ENCODE data around the gene SCN9A. TPM values are rescaled to one million over a fixed set of nuclear protein-coding genes. Genes with fewer than 3 reads are reported as not detected.

Gene SCN9A
- total RNA-seq, 1 experiment from 2014 or later: 3.4 TPM

DNA sequence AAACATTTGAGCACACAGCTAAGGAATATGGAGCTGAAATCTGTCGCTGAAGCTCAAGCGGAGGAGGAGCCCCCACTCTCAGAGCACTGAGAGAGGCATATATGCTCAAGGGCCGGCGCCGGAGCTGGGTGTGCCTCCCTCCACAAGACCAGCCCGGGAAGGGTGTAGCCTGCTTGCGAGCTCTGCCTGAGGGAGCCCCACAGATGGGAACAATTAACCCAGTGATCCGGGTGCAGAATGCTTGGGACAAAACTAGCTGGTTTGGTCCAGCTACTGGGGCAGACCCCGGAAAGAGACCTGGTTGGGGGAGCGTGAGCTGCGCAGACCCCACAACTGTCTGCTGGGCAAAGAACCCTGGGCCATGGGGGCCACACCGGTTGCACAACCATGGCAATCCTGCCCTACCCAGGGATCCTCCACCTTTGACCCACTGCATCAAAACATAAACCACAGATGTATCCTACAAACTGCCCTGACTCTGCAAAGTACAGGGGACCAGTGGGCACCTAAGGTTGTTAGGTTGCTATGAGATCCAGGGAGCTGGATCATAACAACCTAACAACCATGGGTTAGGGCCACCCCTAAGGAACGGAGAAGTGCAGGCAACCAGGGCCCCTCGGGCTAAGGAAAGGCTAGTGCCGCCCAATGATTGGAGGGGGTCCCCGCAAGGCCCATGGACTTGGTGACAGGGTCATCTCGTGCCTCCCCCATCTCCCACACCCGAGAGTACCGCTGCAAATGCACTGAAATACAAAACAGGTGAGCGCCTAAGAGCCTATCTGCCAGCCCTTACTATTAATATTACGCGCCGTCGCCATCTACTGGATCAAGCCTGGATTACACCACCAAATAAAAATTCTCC is 194.6 kb downstream of the SCN9A start:
- intact Hi-C loops (cut with micrococcal nuclease; ENCODE audit: unreplicated experiment): loop anchor here (5.0 kb wide), 2 partner anchors 51 to 196 kb away; partner anchors contain the start of gene SCN9A
- Histone ChIP-seq H3K4me3 (no peak overlapping the region), H3K27ac (no peak overlapping the region), H3K4me1 (replicated peaks; ENCODE audit: insufficient read depth) (no peaks in the 10 kb centered on the region), H3K79me2 (ENCODE audit: low read depth) (no peaks in the 10 kb centered on the region), H3K9me3 (ENCODE audit: insufficient read depth, low read depth) (no peaks in the 10 kb centered on the region), H4K20me1 (ENCODE audit: insufficient read depth) (no peaks in the 10 kb centered on the region), H3K27me3 (ENCODE audit: insufficient read depth, low read depth) (no peaks in the 10 kb centered on the region), H3F3A (ENCODE audit: insufficient read depth, low read depth) (no peaks in the 10 kb centered on the region), H2AFZ (no peak overlapping the region), H3K9me2 (ENCODE audit: insufficient read depth) (no peaks in the 10 kb centered on the region), H3K36me3 (ENCODE audit: low read depth) (no peaks in the 10 kb centered on the region), H3K4me2 (no peak overlapping the region)
- POLR2A ChIA-PET (ENCODE audit: unreplicated experiment): no interaction called here
- BruUV-seq (replicated peaks): no TSS peak
- peak; percentile 71 for TF ChIP-seq CTCF (conservative IDR thresholded peaks at IDR 0.05)
- no peak for TF ChIP-seq EZH2 (IDR thresholded peaks at IDR 0.05; ENCODE audit: low read depth)
- DNase-seq: peak in 1 of 2 experiments; percentile 47
- CTCF ChIA-PET: interaction anchor here (0.7 kb wide), 1 partner anchor 154 kb away, joined by 4 read pairs; no protein-coding TSS in a partner anchor

DNA sequence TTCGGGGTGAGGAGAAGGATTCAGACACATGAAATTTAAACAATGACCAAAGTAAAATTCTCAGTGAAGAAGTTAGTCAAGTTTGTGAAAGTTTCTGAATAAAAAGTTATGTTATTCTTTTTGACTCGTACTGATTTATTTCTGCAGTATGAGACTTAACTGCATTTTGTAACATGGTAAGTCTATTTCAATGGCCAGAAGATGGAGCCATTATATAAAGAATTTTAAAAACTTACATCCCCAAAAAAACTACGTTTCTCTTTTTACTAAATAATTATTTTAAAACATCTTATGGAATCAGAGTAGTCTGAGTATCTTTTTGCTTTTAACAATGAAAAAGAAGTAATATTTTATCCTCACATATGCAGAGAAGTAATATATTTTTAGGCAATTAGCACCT is 196.5 kb downstream of the SCN9A start:
- Histone ChIP-seq H2AFZ (no peak overlapping the region), H3K36me3 (ENCODE audit: low read depth) (no peaks in the 10 kb centered on the region), H3K9me2 (ENCODE audit: insufficient read depth) (no peaks in the 10 kb centered on the region), H4K20me1 (ENCODE audit: insufficient read depth) (no peaks in the 10 kb centered on the region), H3K9me3 (ENCODE audit: insufficient read depth, low read depth) (no peaks in the 10 kb centered on the region), H3K4me1 (replicated peaks; ENCODE audit: insufficient read depth) (no peaks in the 10 kb centered on the region), H3K27me3 (ENCODE audit: insufficient read depth, low read depth) (no peaks in the 10 kb centered on the region), H3K4me3 (no peak overlapping the region), H3K4me2 (no peak overlapping the region), H3K79me2 (ENCODE audit: low read depth) (no peaks in the 10 kb centered on the region), H3F3A (ENCODE audit: insufficient read depth, low read depth) (no peaks in the 10 kb centered on the region), H3K27ac (no peak overlapping the region)
- no TSS peak for BruUV-seq (replicated peaks)
- 0 out of 2 replicates have a peak, but pooled peaks have one; percentile 15 for TF ChIP-seq CTCF (conservative IDR thresholded peaks at IDR 0.05)
- no peak for TF ChIP-seq EZH2 (IDR thresholded peaks at IDR 0.05; ENCODE audit: low read depth)
- intact Hi-C loops (cut with micrococcal nuclease; ENCODE audit: unreplicated experiment): loop anchor here (1.0 to 2.0 kb wide), 2 partner anchors 240 to 338 kb away; no protein-coding TSS in a partner anchor
- no peak for DNase-seq
- ChIA-PET POLR2A (ENCODE audit: unreplicated experiment) (no interaction called here), CTCF (interaction anchor here (0.7 kb wide), 1 partner anchor 219 kb away, joined by 3 read pairs; no protein-coding TSS in a partner anchor)

GRCh38 chr2:166173263-166173662 is 202.5 kb downstream of the SCN9A start:
- no TSS peak for BruUV-seq (replicated peaks)
- no peaks in the 10 kb centered on the region for H3K9me2 ChIP-seq (ENCODE audit: insufficient read depth)
- H3K36me3 ChIP-seq (ENCODE audit: low read depth): no peaks in the 10 kb centered on the region
- no peak for DNase-seq
- H3K4me2 ChIP-seq: no peak overlapping the region
- no peak overlapping the region for H3K4me3 ChIP-seq
- H3K79me2 ChIP-seq (ENCODE audit: low read depth): no peaks in the 10 kb centered on the region
- H3K4me1 ChIP-seq (replicated peaks; ENCODE audit: insufficient read depth): no peaks in the 10 kb centered on the region
- ChIA-PET POLR2A (ENCODE audit: unreplicated experiment) (no interaction called here), CTCF (no interaction called here)
- no peaks in the 10 kb centered on the region for H4K20me1 ChIP-seq (ENCODE audit: insufficient read depth)
- H3K27me3 ChIP-seq (ENCODE audit: insufficient read depth, low read depth): no peaks in the 10 kb centered on the region
- no peaks in the 10 kb centered on the region for H3F3A ChIP-seq (ENCODE audit: insufficient read depth, low read depth)
- TF ChIP-seq CTCF (conservative IDR thresholded peaks at IDR 0.05) (no peak), EZH2 (IDR thresholded peaks at IDR 0.05; ENCODE audit: low read depth) (no peak)
- intact Hi-C loops (cut with micrococcal nuclease; ENCODE audit: unreplicated experiment): no loop called here
- no peak overlapping the region for H3K27ac ChIP-seq
- no peaks in the 10 kb centered on the region for H3K9me3 ChIP-seq (ENCODE audit: insufficient read depth, low read depth)
- H2AFZ ChIP-seq: no peak overlapping the region

Measured in PC-9 (cell line).